Measurements from ENCODE around the gene GPRIN3.

DNA sequence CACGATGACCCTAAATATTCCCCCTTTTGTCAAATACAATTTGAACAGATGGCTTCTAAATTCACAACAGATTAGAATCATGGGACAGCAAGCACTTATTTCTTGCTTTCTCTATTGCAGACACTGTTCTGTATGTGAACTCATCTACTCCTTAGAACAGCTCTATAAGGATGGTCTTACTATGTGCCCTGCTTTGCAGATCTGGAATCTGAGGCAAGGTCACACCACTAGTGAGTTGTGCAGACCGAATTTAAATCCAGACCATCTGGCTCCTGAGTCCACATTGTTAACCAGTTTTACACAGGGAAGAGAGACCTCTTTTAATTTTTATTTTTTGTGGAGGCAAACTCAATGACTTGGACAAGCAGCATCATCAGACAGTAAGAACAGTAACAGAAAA, 50.2 kb downstream of the GPRIN3 start:
- TF ChIP-seq, protein P1, sequence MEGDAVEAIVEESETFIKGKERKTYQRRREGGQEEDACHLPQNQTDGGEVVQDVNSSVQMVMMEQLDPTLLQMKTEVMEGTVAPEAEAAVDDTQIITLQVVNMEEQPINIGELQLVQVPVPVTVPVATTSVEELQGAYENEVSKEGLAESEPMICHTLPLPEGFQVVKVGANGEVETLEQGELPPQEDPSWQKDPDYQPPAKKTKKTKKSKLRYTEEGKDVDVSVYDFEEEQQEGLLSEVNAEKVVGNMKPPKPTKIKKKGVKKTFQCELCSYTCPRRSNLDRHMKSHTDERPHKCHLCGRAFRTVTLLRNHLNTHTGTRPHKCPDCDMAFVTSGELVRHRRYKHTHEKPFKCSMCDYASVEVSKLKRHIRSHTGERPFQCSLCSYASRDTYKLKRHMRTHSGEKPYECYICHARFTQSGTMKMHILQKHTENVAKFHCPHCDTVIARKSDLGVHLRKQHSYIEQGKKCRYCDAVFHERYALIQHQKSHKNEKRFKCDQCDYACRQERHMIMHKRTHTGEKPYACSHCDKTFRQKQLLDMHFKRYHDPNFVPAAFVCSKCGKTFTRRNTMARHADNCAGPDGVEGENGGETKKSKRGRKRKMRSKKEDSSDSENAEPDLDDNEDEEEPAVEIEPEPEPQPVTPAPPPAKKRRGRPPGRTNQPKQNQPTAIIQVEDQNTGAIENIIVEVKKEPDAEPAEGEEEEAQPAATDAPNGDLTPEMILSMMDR (IDR thresholded peaks at IDR 0.05; ENCODE audit: extremely low read depth in 1 of 2, insufficient read depth in 1 of 2, low read depth in 1 of 2, low read length in 2 of 2) = no peak
- no peak for TF ChIP-seq GATA2 (IDR thresholded peaks at IDR 0.05; ENCODE audit: insufficient read depth, insufficient read length, low read depth, low read length)
- TF ChIP-seq POLR2A (IDR thresholded peaks at IDR 0.05; ENCODE audit: low read depth, low read length) = no peak
- TF ChIP-seq POLR2AphosphoS5 (IDR thresholded peaks at IDR 0.05; ENCODE audit: insufficient read depth, low read depth, low read length) = no peak
- no peak for TF ChIP-seq EZH2 (IDR thresholded peaks at IDR 0.05; ENCODE audit: borderline replicate concordance, low read depth, low read length, severe bottlenecking)
- TF ChIP-seq FOS (IDR thresholded peaks at IDR 0.05; ENCODE audit: borderline replicate concordance, insufficient read depth, low read length) = no peak
- TF ChIP-seq, protein P2, sequence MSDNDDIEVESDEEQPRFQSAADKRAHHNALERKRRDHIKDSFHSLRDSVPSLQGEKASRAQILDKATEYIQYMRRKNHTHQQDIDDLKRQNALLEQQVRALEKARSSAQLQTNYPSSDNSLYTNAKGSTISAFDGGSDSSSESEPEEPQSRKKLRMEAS (IDR thresholded peaks at IDR 0.05; ENCODE audit: insufficient read depth, insufficient read length) = no peak
- no peak for TF ChIP-seq MYC (IDR thresholded peaks at IDR 0.05; ENCODE audit: low read depth, low read length)
